Activated CD4-positive, alpha-beta T cell treated with anti-CD3 and anti-CD28 coated beads, Interleukin-2, amount 50 U/mL, for 48 hours (primary cell): ENCODE results near the gene VSNL1.

Experiments
- DNase-seq, 2 experiments: peaks; one replicate each; pipeline ENCODE4 v3.0.0-alpha.2; 2020

The VSNL1 gene

GRCh38 chr2:17540093-17540812, at the start of gene VSNL1:
TSS of gene VSNL1 (plus strand) at chr2:17540696. CDS start at chr2:17592075, 51,379 bp downstream.
- DNase-seq, result no peak

- DNase-seq, result no peak
Measured at GRCh38 chr2:17495590-17495989, 44.9 kb upstream of the VSNL1 start.

GRCh38 chr2:17497718-17498117, 42.8 kb upstream of the VSNL1 start:
- DNase-seq, result no peak

GRCh38 chr2:17506736-17507616, 33.5 kb upstream of the VSNL1 start:
- DNase-seq, result no peak

- DNase-seq, result no peak
Measured at GRCh38 chr2:17515652-17516051, 24.8 kb upstream of the VSNL1 start.

GRCh38 chr2:17517481-17518211, 22.9 kb upstream of the VSNL1 start:
- no peak for DNase-seq

- DNase-seq, result peak; percentile 26 to 27
Measured at GRCh38 chr2:17518212-17519154, 22.0 kb upstream of the VSNL1 start, which contains the start of gene RAD51AP2. TSS of gene RAD51AP2 (minus strand) at chr2:17518440. CDS start at chr2:17518415, 25 bp downstream.

- DNase-seq, result no peak
Measured at GRCh38 chr2:17519486-17519885, 21.0 kb upstream of the VSNL1 start.

GRCh38 chr2:17520761-17521160, 19.7 kb upstream of the VSNL1 start:
- no peak for DNase-seq

GRCh38 chr2:17521621-17522020, 18.9 kb upstream of the VSNL1 start:
- no peak for DNase-seq

GRCh38 chr2:17522303-17522702, 18.2 kb upstream of the VSNL1 start:
- no peak for DNase-seq

- DNase-seq, result no peak
Measured at GRCh38 chr2:17529771-17530170, 10.7 kb upstream of the VSNL1 start.

- DNase-seq, result no peak
Measured at GRCh38 chr2:17533546-17533945, 7.0 kb upstream of the VSNL1 start.

- no peak for DNase-seq
Measured at GRCh38 chr2:17536416-17536815, 4.1 kb upstream of the VSNL1 start.

GRCh38 chr2:17538022-17538843, 2.3 kb upstream of the VSNL1 start:
- DNase-seq, result no peak

GRCh38 chr2:17538844-17539554, 1.5 kb upstream of the VSNL1 start:
- no peak for DNase-seq

- no peak for DNase-seq
Measured at GRCh38 chr2:17539611-17540092, 844 bp upstream of the VSNL1 start.

- DNase-seq, result no peak
Measured at GRCh38 chr2:17540813-17541530, 476 bp downstream of the VSNL1 start.

- DNase-seq, result no peak
Measured at GRCh38 chr2:17541531-17541950, 1.0 kb downstream of the VSNL1 start.

GRCh38 chr2:17542471-17542870, 2.0 kb downstream of the VSNL1 start:
- no peak for DNase-seq
